Measurements from ENCODE around the gene CHDH.

The CHDH gene

DNA sequence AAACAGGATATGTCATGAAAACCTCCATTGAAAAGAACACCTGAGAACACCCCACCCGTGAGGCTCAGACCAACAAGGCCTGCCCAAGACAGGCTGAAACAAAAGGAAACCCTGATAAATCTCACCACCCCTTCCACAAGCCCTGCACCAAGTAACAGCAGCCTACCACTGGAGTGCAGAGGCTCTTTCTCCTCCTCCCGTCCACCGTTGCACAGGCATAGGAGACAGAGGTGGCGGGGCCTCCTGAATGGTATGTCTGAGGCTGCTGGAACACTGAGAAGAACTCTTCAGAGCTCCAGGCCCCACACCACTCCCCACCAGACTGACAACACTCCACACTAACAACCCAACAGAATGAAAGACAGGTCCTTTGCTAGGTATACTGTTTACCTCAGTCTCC is 21.4 kb downstream of the CHDH start:
- Histone ChIP-seq H3K36me3 (ENCODE audit: low read length) (no peaks in the 10 kb centered on the region; the same call in 1 of the 2 replicates), H3K9ac (ENCODE audit: low read length) (no peak overlapping the region), H3K27ac (ENCODE audit: low read depth, low read length) (no peak overlapping the region), H2AFZ (ENCODE audit: low read depth, low read length, severe bottlenecking) (no peak overlapping the region), H3K27me3 (ENCODE audit: low read length) (no peaks in the 10 kb centered on the region), H3K4me3 (ENCODE audit: insufficient read depth, low read length, poor library complexity, severe bottlenecking) (no peak overlapping the region), H3K4me2 (ENCODE audit: low read depth, low read length, poor library complexity, severe bottlenecking) (no peak overlapping the region), H3F3A (ENCODE audit: insufficient read depth) (no peaks in the 10 kb centered on the region), H3K9me3 (ENCODE audit: insufficient read depth, low read length) (no peaks in the 10 kb centered on the region), H3K79me2 (ENCODE audit: insufficient read depth, low read length) (peaks cover 12% of the 10 kb centered on the region; the same call in 1 of the 2 replicates), H4K20me1 (ENCODE audit: low read depth, low read length) (no peaks in the 10 kb centered on the region), H3K9me2 (replicated peaks; ENCODE audit: insufficient read depth, low read length) (no peaks in the 10 kb centered on the region)
- no peak for TF ChIP-seq EZH2phosphoT487 (conservative IDR thresholded peaks at IDR 0.05; ENCODE audit: low read length)
- TF ChIP-seq, protein P1, sequence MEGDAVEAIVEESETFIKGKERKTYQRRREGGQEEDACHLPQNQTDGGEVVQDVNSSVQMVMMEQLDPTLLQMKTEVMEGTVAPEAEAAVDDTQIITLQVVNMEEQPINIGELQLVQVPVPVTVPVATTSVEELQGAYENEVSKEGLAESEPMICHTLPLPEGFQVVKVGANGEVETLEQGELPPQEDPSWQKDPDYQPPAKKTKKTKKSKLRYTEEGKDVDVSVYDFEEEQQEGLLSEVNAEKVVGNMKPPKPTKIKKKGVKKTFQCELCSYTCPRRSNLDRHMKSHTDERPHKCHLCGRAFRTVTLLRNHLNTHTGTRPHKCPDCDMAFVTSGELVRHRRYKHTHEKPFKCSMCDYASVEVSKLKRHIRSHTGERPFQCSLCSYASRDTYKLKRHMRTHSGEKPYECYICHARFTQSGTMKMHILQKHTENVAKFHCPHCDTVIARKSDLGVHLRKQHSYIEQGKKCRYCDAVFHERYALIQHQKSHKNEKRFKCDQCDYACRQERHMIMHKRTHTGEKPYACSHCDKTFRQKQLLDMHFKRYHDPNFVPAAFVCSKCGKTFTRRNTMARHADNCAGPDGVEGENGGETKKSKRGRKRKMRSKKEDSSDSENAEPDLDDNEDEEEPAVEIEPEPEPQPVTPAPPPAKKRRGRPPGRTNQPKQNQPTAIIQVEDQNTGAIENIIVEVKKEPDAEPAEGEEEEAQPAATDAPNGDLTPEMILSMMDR (IDR thresholded peaks at IDR 0.05; ENCODE audit: insufficient read depth, low read length, poor library complexity, severe bottlenecking): no peak

DNA sequence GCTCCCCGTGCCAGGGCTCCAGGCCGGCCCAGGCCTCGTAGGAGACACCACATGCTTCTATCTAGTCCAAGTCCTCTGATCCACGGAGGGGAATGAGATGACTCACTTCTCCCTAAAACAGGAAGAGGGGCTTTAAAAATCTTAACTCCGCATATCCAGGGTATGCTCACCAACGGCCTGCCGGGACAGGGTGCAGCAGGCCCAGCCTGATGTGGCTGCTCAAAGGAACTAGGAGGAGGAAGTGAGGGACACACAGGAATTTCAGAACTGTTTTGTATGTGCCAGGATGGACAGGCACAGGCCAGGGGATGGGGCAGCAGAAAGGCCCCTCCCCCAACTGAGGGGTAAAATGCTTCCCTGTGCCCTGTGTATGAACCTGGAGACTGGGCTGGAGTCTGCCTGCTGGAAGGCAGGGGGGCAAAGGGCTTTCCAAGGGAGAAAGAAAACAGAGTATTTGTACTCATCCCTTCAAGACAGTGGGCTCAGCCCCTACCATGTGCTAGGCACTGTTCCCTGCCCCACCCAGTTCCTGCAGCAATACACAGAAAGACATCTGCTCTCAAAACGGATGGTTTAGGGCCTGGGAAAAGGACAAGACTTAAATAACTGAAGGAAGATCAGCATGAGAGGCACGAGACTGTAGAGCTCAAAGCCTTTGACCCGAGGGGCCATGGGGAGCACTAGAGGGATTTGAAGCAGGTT is 22.1 kb downstream of the CHDH start:
- no peak overlapping the region for H3K4me2 ChIP-seq (ENCODE audit: low read depth, low read length, poor library complexity, severe bottlenecking)
- H3K9me2 ChIP-seq (replicated peaks; ENCODE audit: insufficient read depth, low read length): no peaks in the 10 kb centered on the region
- H3K27me3 ChIP-seq (ENCODE audit: low read length): no peaks in the 10 kb centered on the region
- no peak overlapping the region for H2AFZ ChIP-seq (ENCODE audit: low read depth, low read length, severe bottlenecking)
- no peaks in the 10 kb centered on the region for H3F3A ChIP-seq (ENCODE audit: insufficient read depth)
- H3K9me3 ChIP-seq (ENCODE audit: insufficient read depth, low read length): no peaks in the 10 kb centered on the region
- H3K79me2 ChIP-seq (ENCODE audit: insufficient read depth, low read length): peaks cover 8% of the 10 kb centered on the region; the same call in 1 of the 2 replicates
- no peaks in the 10 kb centered on the region; the same call in 1 of the 2 replicates for H3K36me3 ChIP-seq (ENCODE audit: low read length)
- H4K20me1 ChIP-seq (ENCODE audit: low read depth, low read length): no peaks in the 10 kb centered on the region
- no peak overlapping the region for H3K4me3 ChIP-seq (ENCODE audit: insufficient read depth, low read length, poor library complexity, severe bottlenecking)
- H3K9ac ChIP-seq (ENCODE audit: low read length): no peak overlapping the region
- TF ChIP-seq, protein P1 (IDR thresholded peaks at IDR 0.05; ENCODE audit: insufficient read depth, low read length, poor library complexity, severe bottlenecking): no peak
- no peak for TF ChIP-seq EZH2phosphoT487 (conservative IDR thresholded peaks at IDR 0.05; ENCODE audit: low read length)
- H3K27ac ChIP-seq (ENCODE audit: low read depth, low read length): no peak overlapping the region

DNA sequence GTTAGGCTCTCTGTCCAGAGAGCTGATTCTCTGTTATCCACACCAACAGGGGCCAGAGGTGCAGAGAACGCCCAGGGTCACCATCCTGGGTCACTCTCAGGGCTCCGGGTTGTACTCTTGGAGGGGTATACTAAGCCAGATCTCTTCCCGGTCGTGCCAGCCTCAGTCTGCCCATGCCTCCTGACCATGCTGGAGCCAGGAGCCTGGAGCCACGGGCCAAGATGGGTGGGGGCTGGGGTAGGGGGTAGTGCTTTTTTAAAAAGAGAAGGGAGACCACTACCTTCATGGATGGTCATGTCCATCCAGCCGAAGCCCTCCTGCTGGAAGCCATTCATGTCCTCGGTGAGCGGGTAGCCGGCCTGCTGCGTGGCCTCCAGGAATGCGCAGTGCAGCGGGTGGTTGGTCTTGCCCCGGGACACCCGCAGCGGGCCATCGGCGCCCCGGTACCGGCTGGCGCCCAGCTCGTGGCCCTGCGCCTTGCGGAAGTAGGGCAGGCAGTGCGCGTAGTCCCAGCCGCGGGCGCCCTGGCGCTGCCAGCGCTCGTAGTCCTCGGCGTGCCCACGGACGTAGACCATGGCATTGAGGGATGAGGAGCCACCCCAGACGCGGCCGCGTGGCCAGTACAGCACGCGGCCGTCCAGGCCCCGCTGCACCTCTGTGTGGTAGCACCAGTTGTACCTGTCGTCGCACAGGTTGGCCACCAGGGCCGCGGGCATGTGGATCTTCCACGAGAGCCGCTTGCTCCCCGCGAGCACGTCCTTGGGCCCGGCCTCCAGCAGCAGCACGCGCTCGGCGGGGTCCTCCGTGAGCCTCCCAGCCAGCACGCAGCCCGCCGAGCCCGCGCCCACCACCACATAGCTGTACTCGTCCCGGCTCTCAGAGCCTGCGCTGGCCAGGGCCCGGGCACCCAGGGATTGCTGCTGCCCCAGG is 22.9 kb downstream of the CHDH start:
- H3K4me2 ChIP-seq (ENCODE audit: low read depth, low read length, poor library complexity, severe bottlenecking): no peak overlapping the region
- H3K9me3 ChIP-seq (ENCODE audit: insufficient read depth, low read length): no peaks in the 10 kb centered on the region
- H3K9me2 ChIP-seq (replicated peaks; ENCODE audit: insufficient read depth, low read length): no peaks in the 10 kb centered on the region
- peaks cover 3% of the 10 kb centered on the region; the same call in 1 of the 2 replicates for H3K79me2 ChIP-seq (ENCODE audit: insufficient read depth, low read length)
- no peak overlapping the region for H3K27ac ChIP-seq (ENCODE audit: low read depth, low read length)
- H4K20me1 ChIP-seq (ENCODE audit: low read depth, low read length): no peaks in the 10 kb centered on the region
- TF ChIP-seq EZH2phosphoT487 (conservative IDR thresholded peaks at IDR 0.05; ENCODE audit: low read length): no peak
- TF ChIP-seq, protein P1 (IDR thresholded peaks at IDR 0.05; ENCODE audit: insufficient read depth, low read length, poor library complexity, severe bottlenecking): no peak
- H3K9ac ChIP-seq (ENCODE audit: low read length): no peak overlapping the region
- H3K4me3 ChIP-seq (ENCODE audit: insufficient read depth, low read length, poor library complexity, severe bottlenecking): no peak overlapping the region
- no peak overlapping the region for H2AFZ ChIP-seq (ENCODE audit: low read depth, low read length, severe bottlenecking)
- no peaks in the 10 kb centered on the region for H3F3A ChIP-seq (ENCODE audit: insufficient read depth)
- H3K36me3 ChIP-seq (ENCODE audit: low read length): peaks cover 2% of the 10 kb centered on the region; the same call in 1 of the 2 replicates
- H3K27me3 ChIP-seq (ENCODE audit: low read length): no peaks in the 10 kb centered on the region
